T-helper 22 cell (primary cell): ENCODE results near the gene SGPL1.
"Not testable (repeated sequence)": the region's sequence is repeated elsewhere in the genome, so short reads cannot be mapped to it uniquely, and the experiment has no call there.

Source experiments
- DNase-seq: peaks from one replicate; pipeline ENCODE4 v3.0.0-alpha.2; 2020; ENCODE audit warnings: low read depth

Gene SGPL1

GRCh38 chr10:70906953-70907636 is 91.3 kb downstream of the SGPL1 start:
- DNase-seq, result no peak

GRCh38 chr10:70907637-70908405 is 92.1 kb downstream of the SGPL1 start:
- DNase-seq, result no peak

DNA sequence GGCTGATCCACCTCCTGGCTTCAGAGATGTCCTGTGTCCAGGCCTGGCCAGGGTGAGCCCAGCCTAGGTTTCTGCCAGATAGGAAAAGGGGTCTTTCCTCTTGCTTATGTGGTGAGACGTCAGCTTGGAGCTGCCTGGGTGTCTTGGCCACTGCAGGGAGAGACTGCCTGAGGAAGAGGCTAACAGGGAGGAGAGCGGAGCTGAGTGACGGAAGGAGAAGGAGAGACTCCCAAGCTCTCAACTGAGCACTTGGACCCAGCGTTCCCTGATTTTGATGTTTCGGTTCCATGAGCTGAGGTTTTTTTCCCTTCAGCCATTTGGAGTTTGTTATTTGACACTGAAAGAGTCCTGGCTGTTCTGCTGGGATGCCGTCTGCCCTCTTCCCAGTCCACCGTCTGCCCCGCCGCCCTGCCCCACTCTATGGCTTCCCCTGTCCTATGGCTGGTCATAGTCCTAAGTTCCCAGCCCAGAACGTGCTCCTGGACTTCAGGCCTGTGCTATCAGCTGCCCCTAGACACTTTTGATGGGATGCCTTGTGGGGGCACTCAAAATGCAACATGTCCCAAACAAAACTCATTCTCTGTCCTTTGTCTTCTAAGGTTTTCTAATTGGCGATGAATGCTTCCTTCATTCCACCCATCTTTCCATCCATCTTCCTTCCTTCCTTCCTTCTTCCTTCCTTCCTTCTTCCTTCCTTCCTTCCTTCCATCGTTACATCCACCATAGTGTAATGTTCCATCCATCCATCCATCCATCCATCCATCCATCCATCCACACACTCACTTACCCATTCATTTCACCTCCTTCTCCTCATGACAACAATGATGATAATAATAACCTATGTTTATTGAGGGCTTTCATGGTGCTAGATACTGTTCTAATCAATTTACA is 92.9 kb downstream of the SGPL1 start:
- DNase-seq, result no peak

GRCh38 chr10:70909326-70909935 is 93.7 kb downstream of the SGPL1 start:
- DNase-seq, result no peak

DNA sequence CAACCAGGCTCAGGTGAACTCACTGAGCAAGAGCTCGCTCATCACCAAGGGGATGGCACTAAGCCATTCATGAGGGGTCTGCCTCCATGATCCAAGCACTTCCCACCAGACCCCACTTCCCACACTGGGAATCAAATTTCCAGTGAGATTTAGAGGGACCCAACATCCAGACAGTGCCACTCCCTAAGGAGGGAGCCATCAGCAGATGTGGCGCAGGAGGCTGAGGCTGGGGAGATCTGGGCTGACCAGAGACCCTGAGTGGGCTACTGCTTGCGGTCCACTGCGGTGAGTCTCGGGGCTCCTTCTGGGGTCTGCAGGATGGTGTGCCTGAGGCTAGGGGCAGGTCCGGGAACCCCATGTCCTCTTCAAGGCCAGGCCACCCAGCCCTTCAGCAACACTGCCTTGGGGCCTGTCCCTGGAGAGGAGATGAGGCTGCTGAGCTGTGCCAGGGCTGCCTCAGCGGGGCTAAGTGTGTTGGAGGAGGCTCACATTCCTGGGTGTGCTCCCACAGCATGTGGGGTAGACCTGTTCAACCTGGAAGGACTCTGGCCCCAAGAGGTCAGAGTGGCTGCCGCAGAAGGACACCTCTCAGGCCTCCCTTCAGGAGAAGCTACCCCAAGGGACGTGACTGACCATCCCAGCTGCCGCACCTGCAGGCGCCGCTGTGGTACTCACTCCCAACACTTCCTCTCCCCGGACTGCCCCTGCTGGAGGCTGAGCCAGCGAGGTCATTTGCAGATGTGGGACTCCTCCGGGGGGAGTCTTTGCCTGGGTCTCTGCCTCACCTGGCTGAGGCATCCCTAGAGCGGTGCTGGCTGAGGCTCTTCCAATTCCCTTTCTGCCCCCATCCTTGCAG is 95.0 kb downstream of the SGPL1 start:
- no peak for DNase-seq

GRCh38 chr10:70911386-70911785 is 95.6 kb downstream of the SGPL1 start:
- no peak for DNase-seq

DNA sequence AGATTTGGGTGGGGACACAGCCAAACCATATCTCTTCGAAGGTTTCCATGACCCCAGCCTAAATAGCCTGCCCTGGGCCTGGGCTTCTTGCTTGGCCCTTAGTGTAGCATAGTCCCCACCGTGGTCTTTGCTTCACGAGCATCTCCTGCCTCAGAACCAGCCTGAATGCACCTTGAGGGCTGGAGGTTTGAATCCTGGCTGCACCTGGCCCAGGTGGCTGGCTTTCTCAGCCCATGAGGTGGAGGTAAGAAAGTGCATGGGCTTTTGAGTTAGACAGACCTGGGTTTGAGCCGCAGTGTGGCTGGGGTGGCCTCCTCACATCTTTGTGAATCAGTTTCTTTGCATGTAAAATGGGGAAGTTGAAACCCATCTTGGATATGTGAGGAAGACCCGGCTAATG is 96.8 kb downstream of the SGPL1 start:
- no peak for DNase-seq

DNA sequence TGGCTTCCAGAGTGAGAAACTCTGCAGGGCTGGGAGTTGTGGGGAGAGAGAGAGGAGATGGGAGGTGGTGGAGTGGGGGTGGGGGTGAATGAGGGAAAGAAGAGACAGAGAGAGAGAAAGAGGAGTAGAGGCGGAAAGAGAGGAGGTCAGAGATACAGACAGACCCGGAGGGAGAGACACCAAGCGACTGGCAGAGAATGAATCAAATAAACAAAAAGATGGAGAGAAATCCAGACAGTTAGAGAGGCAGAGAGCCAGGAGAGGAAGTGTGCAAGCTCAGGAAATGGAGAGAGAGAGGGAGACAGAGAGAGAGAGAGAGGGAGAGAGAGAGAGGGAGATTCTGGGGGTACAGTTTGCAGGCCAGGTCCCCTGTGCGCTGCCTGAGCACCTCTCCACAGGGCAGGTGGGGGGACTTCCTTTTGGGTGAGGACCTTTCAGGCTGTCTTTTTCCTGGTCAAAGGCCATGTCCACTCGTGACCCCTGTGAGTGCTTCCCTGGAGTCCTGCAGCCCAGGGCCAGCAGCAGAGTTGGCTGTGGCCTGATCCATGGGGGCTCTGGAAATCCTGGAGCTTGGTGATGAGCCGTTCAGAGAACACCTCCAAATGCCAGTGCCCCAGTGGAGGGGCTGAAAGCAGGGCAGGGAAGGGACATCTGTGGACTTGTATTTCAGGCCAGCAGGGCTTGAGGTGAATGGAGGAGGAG is 97.6 kb downstream of the SGPL1 start:
- no peak for DNase-seq

GRCh38 chr10:70913893-70914240 is 98.1 kb downstream of the SGPL1 start:
- DNase-seq, result no peak

GRCh38 chr10:70914316-70914864 is 98.6 kb downstream of the SGPL1 start:
- no peak for DNase-seq

DNA sequence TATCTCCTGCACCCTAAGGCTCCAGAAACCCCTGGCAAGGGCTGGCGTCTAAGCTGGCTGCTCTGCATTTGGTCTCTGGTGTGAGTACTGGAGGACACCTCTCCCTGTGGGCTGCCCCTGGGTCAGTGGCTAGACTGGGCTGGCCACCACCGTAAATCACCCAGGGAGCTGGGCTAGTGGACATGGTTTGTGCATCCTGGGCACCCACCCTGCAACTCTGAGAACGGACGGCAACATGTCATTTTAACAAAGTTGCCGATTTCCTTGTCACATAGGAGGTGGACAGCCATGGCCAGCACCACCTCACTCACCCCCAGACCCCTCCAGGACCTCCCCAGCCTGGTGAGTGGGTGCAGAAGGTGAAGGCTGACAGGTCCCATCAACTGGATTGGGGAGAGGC is 99.5 kb downstream of the SGPL1 start:
- DNase-seq, result no peak

DNA sequence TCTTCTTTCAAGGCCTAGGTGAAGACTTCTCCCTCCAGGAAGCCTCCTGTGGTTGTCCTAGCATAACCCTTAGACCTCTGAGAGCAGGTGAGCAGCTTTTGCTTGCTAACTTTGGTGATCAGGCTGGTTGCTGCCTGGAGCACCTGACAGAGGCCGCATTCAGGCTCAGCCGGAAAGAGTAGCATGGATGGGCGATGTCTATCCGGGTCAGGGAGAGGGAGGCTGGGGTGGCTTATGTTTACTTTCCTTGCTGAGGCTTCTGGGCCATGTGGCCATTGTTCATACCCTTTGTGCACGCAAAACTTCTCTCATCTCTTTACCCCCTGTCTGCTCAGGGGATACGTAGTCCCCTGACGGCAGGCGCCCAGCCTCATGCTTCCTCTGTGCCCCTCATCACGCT is 100.1 kb downstream of the SGPL1 start:
- DNase-seq, result no peak

DNA sequence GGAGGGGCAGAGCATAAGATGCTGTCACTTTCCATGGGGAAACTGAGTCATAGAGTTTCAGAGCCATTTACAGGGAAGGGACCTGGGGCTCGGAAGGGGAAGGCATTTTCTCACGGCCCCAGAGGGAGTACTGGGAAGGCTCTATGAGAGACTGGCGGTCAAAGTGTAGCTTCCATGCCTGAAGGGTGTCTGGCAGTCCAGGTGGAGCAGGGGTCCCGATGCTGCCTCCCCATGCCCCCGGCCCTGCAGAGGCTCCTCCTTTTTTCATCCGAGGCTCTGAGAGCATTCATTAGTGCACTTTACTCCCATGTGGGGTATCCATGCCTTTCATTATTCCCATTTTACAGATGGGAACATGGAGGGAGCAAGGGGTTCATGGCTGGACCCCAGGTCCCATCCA is 100.5 kb downstream of the SGPL1 start:
- DNase-seq, result no peak

GRCh38 chr10:70917226-70917625 is 101.5 kb downstream of the SGPL1 start:
- DNase-seq, result no peak

GRCh38 chr10:70917635-70918034 is 101.9 kb downstream of the SGPL1 start:
- DNase-seq, result no peak

GRCh38 chr10:70918851-70919530 is 103.2 kb downstream of the SGPL1 start:
- no peak for DNase-seq

GRCh38 chr10:70919906-70920305 is 104.2 kb downstream of the SGPL1 start:
- DNase-seq, result not testable (repeated sequence)

- DNase-seq, result no peak
Measured at GRCh38 chr10:70920519-70920918, 104.8 kb downstream of the SGPL1 start.

GRCh38 chr10:70921285-70921684 is 105.5 kb downstream of the SGPL1 start:
- DNase-seq, result no peak

- DNase-seq, result no peak
Measured at GRCh38 chr10:70923696-70924095, 107.9 kb downstream of the SGPL1 start.
